Chondrocyte (in vitro differentiated cells): ENCODE measurements around the gene METTL22. TPM values are rescaled to one million over a fixed set of nuclear protein-coding genes. Genes with fewer than 3 reads are reported as not detected.
A peak's percentile ranks its signal among the peaks of the same experiment; 100 is the strongest.

ENCODE experiments used
- DNase-seq: peaks from one replicate; pipeline ENCODE4 v3.0.0; 2021; ENCODE audit warnings: mixed read lengths, low spot score
- H3K27ac Mint-ChIP-seq: one replicate; pipeline ENCODE4 v1.8.0; 2021; ENCODE audit warnings: mild to moderate bottlenecking, moderate library complexity, mixed read lengths; ENCODE audit not compliant: unreplicated experiment
- H3K27me3 Mint-ChIP-seq: 2 replicates; pipeline ENCODE4 v1.8.0; 2021; ENCODE audit warnings: low read depth, mixed read lengths
- H3K36me3 Mint-ChIP-seq: 2 replicates; pipeline ENCODE4 v1.8.0; 2021; ENCODE audit warnings: low read depth, mixed read lengths
- H3K4me1 Mint-ChIP-seq: 2 replicates; pipeline ENCODE4 v1.8.0; 2021; ENCODE audit warnings: low read depth, mild to moderate bottlenecking, mixed read lengths
- H3K4me3 Mint-ChIP-seq: one replicate; pipeline ENCODE4 v1.8.0; 2021; ENCODE audit warnings: mild to moderate bottlenecking, moderate library complexity, mixed read lengths; ENCODE audit not compliant: unreplicated experiment
- H3K9me3 Mint-ChIP-seq: 2 replicates; pipeline ENCODE4 v1.8.0; 2021; ENCODE audit warnings: low read depth, mixed read lengths
- CTCF ChIP-seq: fragments of 200-600 bp; sonication (generic); IDR thresholded peaks from 2 replicates; pipeline ENCODE4 v1.5.0; 2021; ENCODE audit warnings: antibody characterized with exemption, mild to moderate bottlenecking, moderate library complexity
- total RNA-seq: library from RNA; stranded (reverse); gene quantifications from 3 replicates; pipeline ENCODE4 v1.2.1, GENCODE V29; 2021

METTL22 gene
- total RNA-seq, 1 donor from 2014 or later, result 39.9 TPM

GRCh38 chr16:8620535-8620934 is 963 bp upstream of the METTL22 start:
- Mint-ChIP-seq H3K36me3 (peaks cover 2% of the 10 kb centered on the region), H3K27ac (no peak overlapping the region), H3K27me3 (peaks cover 24% of the 10 kb centered on the region), H3K9me3 (no peaks in the 10 kb centered on the region), H3K4me3 (peak overlapping the region; percentile 97), H3K4me1 (peaks cover 14% of the 10 kb centered on the region)
- no peak for DNase-seq
- no peak for TF ChIP-seq CTCF

- peak overlapping the region; percentile 98 for H3K27ac Mint-ChIP-seq
- H3K36me3 Mint-ChIP-seq, result peaks cover 7% of the 10 kb centered on the region
- peaks cover 21% of the 10 kb centered on the region for H3K27me3 Mint-ChIP-seq
- H3K4me3 Mint-ChIP-seq, result peak overlapping the region; percentile 97
- H3K9me3 Mint-ChIP-seq, result no peaks in the 10 kb centered on the region
- no peak for DNase-seq
- peaks cover 14% of the 10 kb centered on the region for H3K4me1 Mint-ChIP-seq
- no peak for TF ChIP-seq CTCF
Observed at GRCh38 chr16:8621222-8621571, 301 bp upstream of the METTL22 start.

- H3K4me1 Mint-ChIP-seq, result peaks cover 14% of the 10 kb centered on the region
- peak overlapping the region; percentile 97 for H3K4me3 Mint-ChIP-seq
- H3K36me3 Mint-ChIP-seq, result peaks cover 12% of the 10 kb centered on the region
- H3K27me3 Mint-ChIP-seq, result peaks cover 16% of the 10 kb centered on the region
- DNase-seq, result no peak
- TF ChIP-seq CTCF, result no peak
- peak overlapping the region; percentile 98 for H3K27ac Mint-ChIP-seq
- H3K9me3 Mint-ChIP-seq, result no peaks in the 10 kb centered on the region
Observed at GRCh38 chr16:8622315-8622656, 788 bp downstream of the METTL22 start.

- DNase-seq, result no peak
- Mint-ChIP-seq H3K36me3 (peaks cover 19% of the 10 kb centered on the region), H3K4me3 (no peak overlapping the region), H3K27me3 (peaks cover 6% of the 10 kb centered on the region), H3K27ac (no peak overlapping the region), H3K9me3 (no peaks in the 10 kb centered on the region), H3K4me1 (peaks cover 14% of the 10 kb centered on the region)
- no peak for TF ChIP-seq CTCF
Observed at GRCh38 chr16:8623634-8624033, 2.1 kb downstream of the METTL22 start.

- no peak for DNase-seq
- peaks cover 14% of the 10 kb centered on the region for H3K4me1 Mint-ChIP-seq
- no peaks in the 10 kb centered on the region for H3K27me3 Mint-ChIP-seq
- no peak for TF ChIP-seq CTCF
- H3K36me3 Mint-ChIP-seq, result peaks cover 28% of the 10 kb centered on the region
- no peak overlapping the region for H3K4me3 Mint-ChIP-seq
- no peaks in the 10 kb centered on the region for H3K9me3 Mint-ChIP-seq
- H3K27ac Mint-ChIP-seq, result no peak overlapping the region
Observed at GRCh38 chr16:8625491-8626087, 4.1 kb downstream of the METTL22 start.
